ENCODE data around the gene NKX1-1. TPM values are rescaled to one million over a fixed set of nuclear protein-coding genes. Genes with fewer than 3 reads are reported as not detected.

The NKX1-1 gene
- polyA plus RNA-seq, 1 donor (not counting 4 experiments of a cell fraction or from before 2014, with no cell fraction given): not detected

DNA sequence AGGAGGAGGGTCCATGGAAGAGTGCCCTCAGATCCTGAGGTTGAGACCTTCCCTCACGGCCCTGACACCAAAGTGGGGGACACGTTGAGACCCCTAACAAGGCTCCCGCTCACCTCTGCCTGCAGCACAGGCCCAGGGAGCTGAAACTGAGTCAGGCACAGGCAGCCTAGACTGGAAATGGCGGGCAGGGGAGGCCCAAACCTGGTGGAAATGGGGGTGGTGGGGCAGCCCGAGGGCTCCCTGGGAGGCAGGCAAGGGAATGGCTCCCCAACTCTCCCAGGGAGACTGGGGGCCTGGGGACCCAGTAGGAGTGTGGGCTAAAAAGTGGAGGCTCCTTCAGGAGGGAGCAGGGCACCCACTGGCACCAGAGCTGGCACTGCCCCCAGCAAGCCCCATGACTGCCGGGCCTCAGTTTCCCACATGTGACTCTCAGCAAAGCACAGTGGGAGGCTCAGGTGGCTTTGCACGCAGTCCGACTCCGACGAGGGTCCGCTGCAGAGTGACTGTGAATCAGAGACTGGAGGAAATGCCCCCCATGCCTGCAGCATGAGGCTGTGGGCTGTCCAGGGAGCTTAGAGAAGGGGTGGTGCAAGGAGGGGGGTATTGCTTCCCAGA, 5.9 kb downstream of the NKX1-1 start:
- Histone ChIP-seq H2AFZ (ENCODE audit: control insufficient read depth, low read length) (no peak overlapping the region), H3K9ac (ENCODE audit: control insufficient read depth, extremely low read depth, insufficient read depth, low read length) (no peak overlapping the region), H3K36me3 (ENCODE audit: control insufficient read depth in 2 of 2, extremely low read depth in 1 of 2, insufficient read depth in 2 of 2, low read length in 2 of 2) (no peaks in the 10 kb centered on the region), H3K27ac (ENCODE audit: control insufficient read depth, insufficient read depth, low read length) (no peak overlapping the region), H4K20me1 (ENCODE audit: control insufficient read depth, extremely low read depth, insufficient read depth, low read length) (no peaks in the 10 kb centered on the region), H3K4me2 (ENCODE audit: control insufficient read depth, extremely low read depth, insufficient read depth, low read depth, low read length) (no peak overlapping the region), H3K27me3 (ENCODE audit: control insufficient read depth, extremely low read depth, insufficient read depth, low read length) (peaks cover 53% of the 10 kb centered on the region), H3K9me3 (ENCODE audit: control insufficient read depth, low read depth, low read length) (peaks cover 10% of the 10 kb centered on the region), H3K4me3 (ENCODE audit: control insufficient read depth in 2 of 3, extremely low read depth in 1 of 3, insufficient read depth in 2 of 3, low read depth in 1 of 3, low read length in 3 of 3) (no peak overlapping the region), H3K9me1 (ENCODE audit: control insufficient read depth, extremely low read depth, insufficient read depth, low read length) (no peaks in the 10 kb centered on the region), H3K4me1 (ENCODE audit: control insufficient read depth, extremely low read depth, insufficient read depth, low read length) (no peaks in the 10 kb centered on the region), H3K79me2 (ENCODE audit: control insufficient read depth, insufficient read depth, low read length) (no peaks in the 10 kb centered on the region)
- FAIRE-seq (no peak), DNase-seq (ENCODE audit: low read depth, low spot score) (no peak)
- TF ChIP-seq, protein P1, sequence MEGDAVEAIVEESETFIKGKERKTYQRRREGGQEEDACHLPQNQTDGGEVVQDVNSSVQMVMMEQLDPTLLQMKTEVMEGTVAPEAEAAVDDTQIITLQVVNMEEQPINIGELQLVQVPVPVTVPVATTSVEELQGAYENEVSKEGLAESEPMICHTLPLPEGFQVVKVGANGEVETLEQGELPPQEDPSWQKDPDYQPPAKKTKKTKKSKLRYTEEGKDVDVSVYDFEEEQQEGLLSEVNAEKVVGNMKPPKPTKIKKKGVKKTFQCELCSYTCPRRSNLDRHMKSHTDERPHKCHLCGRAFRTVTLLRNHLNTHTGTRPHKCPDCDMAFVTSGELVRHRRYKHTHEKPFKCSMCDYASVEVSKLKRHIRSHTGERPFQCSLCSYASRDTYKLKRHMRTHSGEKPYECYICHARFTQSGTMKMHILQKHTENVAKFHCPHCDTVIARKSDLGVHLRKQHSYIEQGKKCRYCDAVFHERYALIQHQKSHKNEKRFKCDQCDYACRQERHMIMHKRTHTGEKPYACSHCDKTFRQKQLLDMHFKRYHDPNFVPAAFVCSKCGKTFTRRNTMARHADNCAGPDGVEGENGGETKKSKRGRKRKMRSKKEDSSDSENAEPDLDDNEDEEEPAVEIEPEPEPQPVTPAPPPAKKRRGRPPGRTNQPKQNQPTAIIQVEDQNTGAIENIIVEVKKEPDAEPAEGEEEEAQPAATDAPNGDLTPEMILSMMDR (optimal IDR thresholded peaks at IDR 0.05 in 1 of 3, IDR thresholded peaks at IDR 0.05 in 1 of 3, conservative IDR thresholded peaks at IDR 0.05 in 1 of 3; ENCODE audit: extremely low read depth in 1 of 3, insufficient read depth in 2 of 3, low read length in 3 of 3): no peak
- no peak for TF ChIP-seq EZH2 (IDR thresholded peaks at IDR 0.05; ENCODE audit: low read length)
- dilution Hi-C loops (cut with MboI; ENCODE audit: extremely low pct_ligation_motif_present, low sequenced_read_pairs): loop anchor here (25.0 kb wide), 1 partner anchor 237 kb away; no protein-coding TSS in a partner anchor

DNA sequence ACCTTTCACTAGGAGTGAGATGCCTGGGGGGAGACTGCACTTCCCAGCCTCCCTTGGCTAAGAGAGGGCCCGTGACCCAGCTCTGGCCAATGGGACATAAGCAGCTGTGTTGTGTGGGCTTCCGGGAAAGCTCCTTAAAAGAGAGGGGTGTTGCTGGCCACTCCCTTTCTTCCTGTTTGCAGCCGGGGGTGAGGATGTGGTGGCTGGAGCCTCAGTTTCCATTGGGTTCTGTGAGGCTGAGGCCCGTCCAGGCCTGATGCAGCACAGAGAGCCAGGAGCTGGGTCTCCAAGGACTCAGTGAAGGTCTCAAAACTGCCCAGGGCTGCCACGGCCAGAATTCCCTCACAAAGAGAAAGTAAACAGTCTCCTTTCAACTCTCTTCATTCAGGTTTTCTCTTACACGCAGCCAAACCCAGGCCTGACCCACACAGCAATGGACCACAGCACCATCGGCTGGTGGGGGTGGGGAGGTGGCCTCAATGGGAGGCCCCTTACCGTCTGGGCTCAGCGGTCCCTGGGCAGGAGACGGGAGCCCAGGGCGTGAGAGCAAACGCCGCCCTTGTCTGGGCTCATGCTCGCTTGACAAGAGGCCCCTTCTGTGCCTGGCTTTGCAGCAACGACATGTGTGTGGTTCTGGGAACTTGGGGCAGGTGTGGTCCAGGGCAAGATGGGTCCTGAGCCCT, 6.6 kb downstream of the NKX1-1 start:
- no peak overlapping the region for H3K27ac ChIP-seq (ENCODE audit: control insufficient read depth, insufficient read depth, low read length)
- no peaks in the 10 kb centered on the region for H3K9me1 ChIP-seq (ENCODE audit: control insufficient read depth, extremely low read depth, insufficient read depth, low read length)
- no peak overlapping the region for H2AFZ ChIP-seq (ENCODE audit: control insufficient read depth, low read length)
- H3K4me1 ChIP-seq (ENCODE audit: control insufficient read depth, extremely low read depth, insufficient read depth, low read length): no peaks in the 10 kb centered on the region
- H3K4me3 ChIP-seq (ENCODE audit: control insufficient read depth in 2 of 3, extremely low read depth in 1 of 3, insufficient read depth in 2 of 3, low read depth in 1 of 3, low read length in 3 of 3): no peak overlapping the region
- H3K27me3 ChIP-seq (ENCODE audit: control insufficient read depth, extremely low read depth, insufficient read depth, low read length): peaks cover 47% of the 10 kb centered on the region
- FAIRE-seq (no peak), DNase-seq (ENCODE audit: low read depth, low spot score) (no peak)
- no peak overlapping the region for H3K9ac ChIP-seq (ENCODE audit: control insufficient read depth, extremely low read depth, insufficient read depth, low read length)
- no peak overlapping the region for H3K4me2 ChIP-seq (ENCODE audit: control insufficient read depth, extremely low read depth, insufficient read depth, low read depth, low read length)
- no peaks in the 10 kb centered on the region for H4K20me1 ChIP-seq (ENCODE audit: control insufficient read depth, extremely low read depth, insufficient read depth, low read length)
- H3K9me3 ChIP-seq (ENCODE audit: control insufficient read depth, low read depth, low read length): peaks cover 10% of the 10 kb centered on the region
- H3K36me3 ChIP-seq (ENCODE audit: control insufficient read depth in 2 of 2, extremely low read depth in 1 of 2, insufficient read depth in 2 of 2, low read length in 2 of 2): no peaks in the 10 kb centered on the region
- no peaks in the 10 kb centered on the region for H3K79me2 ChIP-seq (ENCODE audit: control insufficient read depth, insufficient read depth, low read length)
- TF ChIP-seq, protein P1 (optimal IDR thresholded peaks at IDR 0.05 in 1 of 3, IDR thresholded peaks at IDR 0.05 in 1 of 3, conservative IDR thresholded peaks at IDR 0.05 in 1 of 3; ENCODE audit: extremely low read depth in 1 of 3, insufficient read depth in 2 of 3, low read length in 3 of 3): no peak
- TF ChIP-seq EZH2 (IDR thresholded peaks at IDR 0.05; ENCODE audit: low read length): no peak
- dilution Hi-C loops (cut with MboI; ENCODE audit: extremely low pct_ligation_motif_present, low sequenced_read_pairs): loop anchor here (25.0 kb wide), 1 partner anchor 238 kb away; no protein-coding TSS in a partner anchor
